WI38 (cell line): ENCODE results near the gene ADAMTS6.

Experiments
- H3K4me3 ChIP-seq: 2 replicates; pipeline ENCODE4 v1.5.1; 2011; ENCODE audit warnings: low read depth, mild to moderate bottlenecking, control low read depth, low read length
- CTCF ChIP-seq: IDR thresholded peaks from 2 replicates; pipeline ENCODE4 v1.5.1; 2012; ENCODE audit warnings: low read depth, mild to moderate bottlenecking, control low read depth, low read length

The ADAMTS6 gene

DNA sequence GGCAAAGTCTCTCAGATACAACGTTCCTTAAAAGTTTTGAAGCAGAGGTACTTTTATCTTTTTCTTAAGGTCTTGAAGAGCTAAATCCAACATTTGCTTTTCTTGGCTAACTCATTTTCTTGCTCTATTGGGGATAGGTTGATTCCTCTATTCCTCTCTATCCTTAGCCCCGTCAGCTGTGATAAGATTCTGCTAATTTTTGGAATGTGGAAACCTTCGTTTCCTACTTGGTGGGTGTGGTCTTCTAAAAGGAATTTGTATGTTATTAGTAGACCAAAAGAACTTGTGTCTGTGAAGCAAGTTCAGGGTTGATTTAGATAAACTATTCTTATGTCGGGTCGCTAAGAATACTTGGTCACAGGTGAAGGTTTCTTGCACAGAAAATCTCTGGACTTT is 308.6 kb downstream of the ADAMTS6 start:
- no peak for TF ChIP-seq CTCF
- no peak overlapping the region for H3K4me3 ChIP-seq

- no peak overlapping the region for H3K4me3 ChIP-seq
- TF ChIP-seq CTCF = no peak
Observed at GRCh38 chr5:65172486-65173129, 309.1 kb downstream of the ADAMTS6 start.

- TF ChIP-seq CTCF = no peak
- no peak overlapping the region for H3K4me3 ChIP-seq
Observed at GRCh38 chr5:65171645-65172044, 310.1 kb downstream of the ADAMTS6 start.

DNA sequence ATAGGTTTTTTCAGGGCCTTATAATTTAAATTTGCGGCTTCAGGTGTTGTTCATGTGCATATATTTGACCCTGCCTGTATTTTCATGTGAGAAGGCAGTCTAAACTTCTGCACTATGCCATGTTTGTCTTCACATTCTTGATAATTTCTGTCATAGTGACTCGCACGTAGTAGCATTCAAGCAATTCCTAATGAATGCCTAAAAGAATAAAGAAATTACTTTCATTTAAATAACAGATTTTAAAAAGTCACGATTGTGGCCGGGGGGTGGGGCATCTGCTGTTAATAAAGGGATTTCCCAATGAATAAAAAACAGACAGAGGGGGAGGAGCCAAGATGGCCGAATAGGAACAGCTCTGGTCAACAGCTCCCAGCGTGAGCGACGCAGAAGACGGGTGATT is 318.0 kb downstream of the ADAMTS6 start:
- H3K4me3 ChIP-seq = no peak overlapping the region
- no peak for TF ChIP-seq CTCF

DNA sequence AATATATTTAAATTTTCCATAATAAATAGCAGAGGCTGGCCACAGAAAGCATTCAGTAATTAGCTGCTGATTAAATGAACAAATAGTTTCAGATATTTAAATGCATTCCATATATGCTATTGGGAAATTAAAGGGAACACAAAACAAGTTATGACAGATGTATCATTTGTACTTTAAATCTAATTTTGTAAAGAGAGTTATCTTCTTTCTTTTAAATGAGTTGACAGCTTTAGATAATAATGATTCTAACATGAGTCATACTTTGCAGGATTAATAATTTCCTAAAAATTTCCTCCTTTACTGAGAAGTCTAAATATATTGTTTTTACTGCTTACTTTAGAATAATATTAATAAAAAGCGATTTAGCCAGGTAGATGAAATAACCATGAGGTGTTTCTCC is 320.1 kb downstream of the ADAMTS6 start:
- no peak for TF ChIP-seq CTCF
- no peak overlapping the region for H3K4me3 ChIP-seq

GRCh38 chr5:65157906-65158603 is 323.7 kb downstream of the ADAMTS6 start:
- TF ChIP-seq CTCF = no peak
- no peak overlapping the region for H3K4me3 ChIP-seq

DNA sequence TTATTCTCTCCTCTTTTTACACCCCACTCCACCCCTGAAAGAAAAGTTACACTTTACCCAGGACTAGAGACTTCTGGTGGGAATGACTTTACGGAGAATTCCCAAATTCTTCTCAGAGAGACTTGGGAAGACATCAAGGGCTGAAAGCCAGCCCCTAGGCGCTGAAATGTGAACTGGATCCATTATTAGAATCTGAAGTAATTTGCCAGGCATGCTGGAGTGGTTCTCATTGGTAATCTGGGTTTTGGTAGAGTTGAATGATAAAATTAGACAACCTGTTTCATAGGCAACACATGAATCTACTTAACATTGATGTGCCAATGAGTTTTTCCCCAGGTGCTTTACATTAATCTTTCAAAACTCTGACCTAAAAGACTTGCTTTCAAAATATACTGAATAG is 324.8 kb downstream of the ADAMTS6 start:
- H3K4me3 ChIP-seq = no peak overlapping the region
- no peak for TF ChIP-seq CTCF
